Activated T-cell treated with anti-CD3 and anti-CD28 coated beads for 24 hours (primary cell): ENCODE results near the gene THOC6.

ENCODE experiments used
- DNase-seq: peaks from one replicate; pipeline ENCODE4 v3.0.0-alpha.2; 2020; ENCODE audit warnings: low read depth

THOC6 gene

GRCh38 chr16:3023669-3024478 lies at the start of gene THOC6, which contains the start of gene HCFC1R1:
TSS of gene THOC6 (plus strand) at chr16:3024035. CDS start at chr16:3024327, 292 bp downstream.
TSS of gene HCFC1R1 (minus strand) at chr16:3023942. CDS start at chr16:3023941, 1 bp downstream.
- peak; percentile 92 for DNase-seq

GRCh38 chr16:2974319-2975056 lies 49.3 kb upstream of the THOC6 start:
- DNase-seq, result no peak

DNA sequence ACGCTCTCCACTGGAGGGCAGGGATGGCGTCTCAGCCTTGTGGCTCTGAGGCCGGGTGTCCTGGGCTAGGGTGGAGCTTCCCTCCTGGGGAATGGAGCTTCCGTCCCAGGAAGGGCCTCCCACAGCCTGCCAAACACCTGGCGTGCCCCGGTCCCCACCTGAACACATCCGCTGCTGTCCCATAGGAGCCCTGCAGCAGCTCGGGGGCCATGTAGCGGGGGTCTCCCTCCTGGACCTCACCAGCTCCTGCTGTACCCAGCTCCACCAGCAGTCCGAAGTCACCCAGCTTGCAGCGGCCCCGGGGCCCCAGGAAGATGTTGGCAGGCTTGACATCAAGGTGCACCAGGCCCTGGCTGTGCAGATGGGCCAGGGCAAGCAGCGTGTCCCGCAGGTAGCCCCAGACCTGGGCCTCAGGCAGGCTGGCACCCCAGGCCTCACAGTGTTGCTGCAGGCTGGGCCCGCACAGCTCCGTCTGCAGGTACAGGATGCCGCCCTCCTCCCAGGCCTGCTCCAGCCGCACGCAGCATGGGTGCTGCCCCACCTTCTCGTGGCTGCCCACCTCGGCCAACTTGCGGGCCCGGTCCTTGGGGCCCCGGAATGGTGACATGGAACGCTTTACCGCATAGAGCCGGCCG lies 48.6 kb upstream of the THOC6 start:
- DNase-seq, result no peak

DNA sequence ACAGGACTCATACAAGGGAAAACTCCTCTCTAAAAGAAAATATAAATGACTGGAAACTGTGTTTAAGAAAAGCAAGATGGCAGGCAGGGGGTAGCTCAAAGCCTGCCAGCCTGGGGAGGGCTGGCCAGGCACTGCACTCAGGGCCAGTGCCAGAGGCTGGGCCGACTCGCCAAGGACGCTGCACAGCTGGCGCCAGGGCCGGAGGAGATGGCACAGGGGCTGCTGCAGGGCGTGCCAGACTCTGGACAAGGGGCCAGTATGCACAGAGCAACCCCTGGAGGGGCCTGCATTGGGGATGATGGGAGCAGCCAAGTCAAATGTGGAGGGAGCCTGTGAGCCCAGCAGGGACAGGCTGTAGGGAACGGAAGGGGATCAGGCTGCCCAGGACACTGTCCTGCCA lies 47.6 kb upstream of the THOC6 start:
- no peak for DNase-seq

- no peak for DNase-seq
These were observed 47.2 kb upstream of the THOC6 start for GRCh38 chr16:2976673-2977072.

- DNase-seq, result no peak
These were observed 46.4 kb upstream of the THOC6 start for GRCh38 chr16:2977440-2977839.

- DNase-seq, result no peak
These were observed 44.1 kb upstream of the THOC6 start for GRCh38 chr16:2979669-2980226.

DNA sequence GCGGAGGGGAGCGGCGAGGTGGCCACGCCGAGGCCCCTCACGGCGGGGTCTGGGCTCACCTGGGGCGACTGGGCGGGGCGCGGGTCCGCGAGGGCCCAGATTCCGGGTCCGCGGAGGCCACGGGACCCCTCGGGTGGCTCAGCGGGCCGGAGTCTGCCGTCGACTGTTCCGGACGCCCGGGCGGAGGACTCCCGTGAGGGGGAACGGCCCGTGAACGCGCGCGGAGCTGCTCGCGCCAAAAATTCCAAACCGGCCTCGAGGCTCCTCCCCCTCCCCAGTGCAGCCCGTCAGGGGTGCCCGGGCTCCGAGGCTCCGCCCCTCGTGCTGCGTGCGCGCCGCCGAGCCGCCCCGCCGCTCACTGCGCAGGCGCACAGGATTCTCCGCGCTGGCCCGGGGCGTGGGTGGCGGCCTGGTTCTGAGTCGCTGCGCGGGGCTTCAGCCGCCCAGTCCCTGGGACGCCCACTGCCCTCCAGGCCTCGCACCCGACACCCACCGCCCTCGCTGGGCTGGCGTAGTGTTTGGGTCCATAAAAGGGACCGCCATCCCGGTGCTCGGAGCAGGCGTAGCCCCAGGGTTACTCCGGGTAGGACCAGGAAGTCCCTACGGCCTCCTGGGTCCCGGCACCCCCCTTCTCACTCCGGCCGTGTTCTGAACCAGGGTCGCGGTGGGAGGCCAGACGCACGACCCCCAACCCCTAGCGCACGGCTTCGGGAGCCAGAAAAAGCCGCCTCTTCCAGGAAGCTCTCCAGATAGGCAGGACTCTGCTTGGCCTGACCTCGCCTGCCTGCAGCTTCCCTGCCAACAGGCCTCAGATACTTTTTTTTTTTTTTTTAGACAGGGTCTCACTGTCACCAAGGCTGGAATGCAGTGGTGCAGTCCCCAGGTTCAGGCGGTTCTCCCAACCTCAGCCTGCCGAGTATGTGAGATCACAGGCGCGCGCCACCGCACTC lies 43.3 kb upstream of the THOC6 start, which contains the start of gene PKMYT1:
PKMYT1 (minus strand) TSS at position 220 of the 950 bp plus-strand sequence. CDS start 789 bp downstream, outside the sequence.
- DNase-seq, result peak; percentile 95

- DNase-seq, result no peak
These were observed 42.5 kb upstream of the THOC6 start for GRCh38 chr16:2981177-2981898.

GRCh38 chr16:2981899-2982250 lies 42.0 kb upstream of the THOC6 start:
- DNase-seq, result no peak

- DNase-seq, result no peak
These were observed 41.4 kb upstream of the THOC6 start for GRCh38 chr16:2982402-2982801.

- peak; percentile 65 for DNase-seq
These were observed 40.1 kb upstream of the THOC6 start for GRCh38 chr16:2983706-2984136.

- no peak for DNase-seq
These were observed 38.4 kb upstream of the THOC6 start for GRCh38 chr16:2985462-2985861.

- no peak for DNase-seq
These were observed 37.9 kb upstream of the THOC6 start for GRCh38 chr16:2985893-2986355.

- DNase-seq, result no peak
These were observed 37.1 kb upstream of the THOC6 start for GRCh38 chr16:2986623-2987188.

GRCh38 chr16:2987286-2987685 lies 36.5 kb upstream of the THOC6 start:
- DNase-seq, result no peak

- DNase-seq, result no peak
These were observed 36.0 kb upstream of the THOC6 start for GRCh38 chr16:2987833-2988232.

GRCh38 chr16:2988590-2989099 lies 35.2 kb upstream of the THOC6 start:
- DNase-seq, result no peak

- DNase-seq, result no peak
These were observed 32.9 kb upstream of the THOC6 start for GRCh38 chr16:2990891-2991290.
